ENCODE results near the gene TGDS.

- TF ChIP-seq CTCF (IDR thresholded peaks at IDR 0.05) (no peak), POLR2A (IDR thresholded peaks at IDR 0.05) (no peak)
Measured at GRCh38 chr13:94610475-94610874, 14.5 kb upstream of the TGDS start.
